DOHH2 (cell line): ENCODE results near the gene C11orf87.

Experiments used
- CTCF ChIP-seq: fragments of 200-600 bp; sonication (generic); IDR thresholded peaks from one replicate; pipeline ENCODE4 v1.5.1; 2014; ENCODE audit warnings: antibody characterized with exemption, mild to moderate bottlenecking, low read depth, low read length; ENCODE audit not compliant: poor library complexity, severe bottlenecking
- EZH2phosphoT487 ChIP-seq: fragments of 200-600 bp; sonication (generic); IDR thresholded peaks from 2 replicates; pipeline ENCODE4 v1.6.1; 2017; ENCODE audit warnings: borderline replicate concordance, mild to moderate bottlenecking, antibody characterized with exemption, low read length, moderate library complexity, mixed read lengths

- no peak for TF ChIP-seq CTCF
- no peak for TF ChIP-seq EZH2phosphoT487
Observed at GRCh38 chr11:109426442-109427240, 4.7 kb downstream of the C11orf87 start.
